Bronchial epithelial cell (primary cell): ENCODE results near the gene DAB2IP. TPM values are rescaled to one million over a fixed set of nuclear protein-coding genes. Genes with fewer than 3 reads are reported as not detected.

Experiments used
- DNase-seq: peaks from one replicate; pipeline ENCODE4 v3.0.0-alpha.2; 2010; ENCODE audit warnings: low read depth
- FAIRE-seq: peaks from 2 replicates; lab custom pipeline; 2011; peaks lifted over from hg19 to GRCh38; lab: Jason Lieb, UNC
- H3K27me3 ChIP-seq: 2 replicates; pipeline ENCODE4 v1.5.1; 2011; ENCODE audit warnings: low read length; ENCODE audit not compliant: control insufficient read depth, insufficient read depth
- H3K36me3 ChIP-seq: 2 replicates; pipeline ENCODE4 v1.5.1; 2011; ENCODE audit warnings: low read length; ENCODE audit not compliant: control insufficient read depth, insufficient read depth
- H3K4me3 ChIP-seq: 2 replicates; pipeline ENCODE4 v1.5.1; 2011; ENCODE audit warnings: mild to moderate bottlenecking, low read depth, low read length, control low read depth
- CTCF ChIP-seq: IDR thresholded peaks from 2 replicates; pipeline ENCODE4 v1.5.1; 2011; ENCODE audit warnings: mild to moderate bottlenecking, moderate library complexity, low read length, control low read depth, inconsistent platforms; ENCODE audit not compliant: insufficient read depth, severe bottlenecking
- total RNA-seq: library from RNA; depleted of rRNA; stranded (reverse); fragments of >200 nt; gene quantifications from 2 replicates; pipeline ENCODE4 v1.2.1, GENCODE V29; 2014

DAB2IP gene
- total RNA-seq, 1 donor from 2014 or later, result 8.4 TPM

GRCh38 chr9:121684381-121685145, 33.1 kb downstream of the DAB2IP start:
- peak; percentile 80 for TF ChIP-seq CTCF
- DNase-seq (no peak), FAIRE-seq (no peak)
- H3K4me3 ChIP-seq, result no peak overlapping the region
- H3K27me3 ChIP-seq, result no peaks in the 10 kb centered on the region
- H3K36me3 ChIP-seq, result no peaks in the 10 kb centered on the region

GRCh38 chr9:121685146-121685794, 33.8 kb downstream of the DAB2IP start:
- Histone ChIP-seq H3K36me3 (no peaks in the 10 kb centered on the region), H3K27me3 (no peaks in the 10 kb centered on the region), H3K4me3 (no peak overlapping the region)
- DNase-seq (no peak), FAIRE-seq (peak; percentile 88)
- TF ChIP-seq CTCF, result no peak

- DNase-seq, result no peak
- TF ChIP-seq CTCF, result no peak
- Histone ChIP-seq H3K36me3 (no peaks in the 10 kb centered on the region), H3K4me3 (no peak overlapping the region), H3K27me3 (no peaks in the 10 kb centered on the region)
- no peak for FAIRE-seq
Observed at GRCh38 chr9:121685795-121686377, 34.5 kb downstream of the DAB2IP start.

GRCh38 chr9:121686930-121687541, 35.6 kb downstream of the DAB2IP start:
- FAIRE-seq (no peak), DNase-seq (peak; percentile 65)
- Histone ChIP-seq H3K27me3 (no peaks in the 10 kb centered on the region), H3K36me3 (no peaks in the 10 kb centered on the region), H3K4me3 (no peak overlapping the region)
- peak; percentile 98 for TF ChIP-seq CTCF

GRCh38 chr9:121688146-121688680, 36.8 kb downstream of the DAB2IP start:
- TF ChIP-seq CTCF, result no peak
- no peak for FAIRE-seq
- H3K4me3 ChIP-seq, result no peak overlapping the region
- no peak for DNase-seq
- no peaks in the 10 kb centered on the region for H3K36me3 ChIP-seq
- no peaks in the 10 kb centered on the region for H3K27me3 ChIP-seq
